ENCODE measurements around the gene LMNTD1.
A peak's percentile ranks its signal among the peaks of the same experiment; 100 is the strongest.

The LMNTD1 gene

GRCh38 chr12:25502118-25502517 lies 51.0 kb downstream of the LMNTD1 start:
- Histone ChIP-seq H3K27me3 (ENCODE audit: insufficient read depth, insufficient read length) (no peaks in the 10 kb centered on the region), H3K9me3 (ENCODE audit: insufficient read depth, low read length) (peaks cover 19% of the 10 kb centered on the region)

GRCh38 chr12:25501549-25501948 lies 51.5 kb downstream of the LMNTD1 start:
- no peak for DNase-seq (ENCODE audit: low read depth, low spot score)
- Histone ChIP-seq H3K9me3 (ENCODE audit: insufficient read depth, low read length) (peaks cover 23% of the 10 kb centered on the region), H3K36me3 (ENCODE audit: insufficient read depth, insufficient read length, low read length) (no peaks in the 10 kb centered on the region), H3K9ac (ENCODE audit: insufficient read length, low read depth) (no peak overlapping the region), H3K4me3 (ENCODE audit: insufficient read length, low read depth) (no peak overlapping the region), H3K27me3 (ENCODE audit: insufficient read depth, insufficient read length) (no peaks in the 10 kb centered on the region), H3K4me1 (ENCODE audit: insufficient read depth, insufficient read length) (no peaks in the 10 kb centered on the region)
- TF ChIP-seq SUZ12 (IDR thresholded peaks at IDR 0.05; ENCODE audit: extremely low read depth, insufficient read depth, insufficient read length) (no peak), ZNF274 (IDR thresholded peaks at IDR 0.05; ENCODE audit: low read depth, low read length) (no peak), YY1 (IDR thresholded peaks at IDR 0.05; ENCODE audit: insufficient read depth, insufficient read length) (no peak)

More at GRCh38 chr12:25502118-25502517, 51.0 kb downstream of the LMNTD1 start:
- no peak overlapping the region for H3K4me3 ChIP-seq (ENCODE audit: insufficient read length, low read depth)
- no peak overlapping the region for H3K9ac ChIP-seq (ENCODE audit: insufficient read length, low read depth)
- TF ChIP-seq YY1 (IDR thresholded peaks at IDR 0.05; ENCODE audit: insufficient read depth, insufficient read length), result no peak
- no peak for TF ChIP-seq SUZ12 (IDR thresholded peaks at IDR 0.05; ENCODE audit: extremely low read depth, insufficient read depth, insufficient read length)
- TF ChIP-seq ZNF274 (IDR thresholded peaks at IDR 0.05; ENCODE audit: low read depth, low read length), result no peak
- no peaks in the 10 kb centered on the region for H3K4me1 ChIP-seq (ENCODE audit: insufficient read depth, insufficient read length)
- no peak for DNase-seq (ENCODE audit: low read depth, low spot score)
- H3K36me3 ChIP-seq (ENCODE audit: insufficient read depth, insufficient read length, low read length), result no peaks in the 10 kb centered on the region

DNA sequence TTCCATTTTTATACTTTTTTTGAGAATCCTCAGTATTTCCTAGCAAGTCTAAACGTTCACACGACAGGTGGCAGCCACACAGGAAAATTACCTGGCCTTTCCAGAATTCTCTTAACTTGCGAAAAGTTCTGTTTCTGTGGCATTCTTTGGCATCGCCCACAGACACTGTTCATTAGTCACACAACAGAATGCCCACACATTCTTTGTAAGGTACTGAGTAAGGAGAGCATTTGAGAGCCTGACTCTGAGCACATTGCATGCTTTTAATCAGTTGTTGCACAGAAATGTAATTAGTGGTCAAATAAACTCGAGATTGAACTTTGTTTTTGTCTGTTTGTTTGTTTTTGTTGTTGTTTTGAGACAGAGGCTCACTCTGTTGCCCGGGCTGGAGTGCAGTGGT lies 52.4 kb downstream of the LMNTD1 start:
- Histone ChIP-seq H3K9me3 (ENCODE audit: insufficient read depth, low read length) (peaks cover 23% of the 10 kb centered on the region), H3K4me1 (ENCODE audit: insufficient read depth, insufficient read length) (no peaks in the 10 kb centered on the region), H3K9ac (ENCODE audit: insufficient read length, low read depth) (no peak overlapping the region), H3K27me3 (ENCODE audit: insufficient read depth, insufficient read length) (no peaks in the 10 kb centered on the region), H3K36me3 (ENCODE audit: insufficient read depth, insufficient read length, low read length) (no peaks in the 10 kb centered on the region), H3K4me3 (ENCODE audit: insufficient read length, low read depth) (no peak overlapping the region)
- no peak for DNase-seq (ENCODE audit: low read depth, low spot score)
- TF ChIP-seq SUZ12 (IDR thresholded peaks at IDR 0.05; ENCODE audit: extremely low read depth, insufficient read depth, insufficient read length) (no peak), YY1 (IDR thresholded peaks at IDR 0.05; ENCODE audit: insufficient read depth, insufficient read length) (no peak), ZNF274 (IDR thresholded peaks at IDR 0.05; ENCODE audit: low read depth, low read length) (no peak)

GRCh38 chr12:25497021-25497420 lies 56.1 kb downstream of the LMNTD1 start:
- TF ChIP-seq ZNF274 (IDR thresholded peaks at IDR 0.05; ENCODE audit: low read depth, low read length), result no peak
- TF ChIP-seq YY1 (IDR thresholded peaks at IDR 0.05; ENCODE audit: insufficient read depth, insufficient read length), result no peak
- no peak for TF ChIP-seq SUZ12 (IDR thresholded peaks at IDR 0.05; ENCODE audit: extremely low read depth, insufficient read depth, insufficient read length)
- no peak overlapping the region for H3K4me3 ChIP-seq (ENCODE audit: insufficient read length, low read depth)
- no peaks in the 10 kb centered on the region for H3K36me3 ChIP-seq (ENCODE audit: insufficient read depth, insufficient read length, low read length)
- H3K27me3 ChIP-seq (ENCODE audit: insufficient read depth, insufficient read length), result peaks cover 4% of the 10 kb centered on the region
- DNase-seq (ENCODE audit: low read depth, low spot score), result no peak
- H3K9ac ChIP-seq (ENCODE audit: insufficient read length, low read depth), result no peak overlapping the region
- H3K9me3 ChIP-seq (ENCODE audit: insufficient read depth, low read length), result peaks cover 26% of the 10 kb centered on the region
- H3K4me1 ChIP-seq (ENCODE audit: insufficient read depth, insufficient read length), result no peaks in the 10 kb centered on the region

- no peak overlapping the region for H3K4me3 ChIP-seq (ENCODE audit: insufficient read length, low read depth)
- no peaks in the 10 kb centered on the region for H3K36me3 ChIP-seq (ENCODE audit: insufficient read depth, insufficient read length, low read length)
- peaks cover 35% of the 10 kb centered on the region for H3K9me3 ChIP-seq (ENCODE audit: insufficient read depth, low read length)
- TF ChIP-seq SUZ12 (IDR thresholded peaks at IDR 0.05; ENCODE audit: extremely low read depth, insufficient read depth, insufficient read length) (no peak), ZNF274 (IDR thresholded peaks at IDR 0.05; ENCODE audit: low read depth, low read length) (no peak), YY1 (IDR thresholded peaks at IDR 0.05; ENCODE audit: insufficient read depth, insufficient read length) (no peak)
- DNase-seq (ENCODE audit: low read depth, low spot score), result no peak
- no peaks in the 10 kb centered on the region for H3K4me1 ChIP-seq (ENCODE audit: insufficient read depth, insufficient read length)
- no peak overlapping the region for H3K9ac ChIP-seq (ENCODE audit: insufficient read length, low read depth)
- peaks cover 4% of the 10 kb centered on the region for H3K27me3 ChIP-seq (ENCODE audit: insufficient read depth, insufficient read length)
These were observed 56.9 kb downstream of the LMNTD1 start for GRCh38 chr12:25496098-25496587.

- peaks cover 41% of the 10 kb centered on the region for H3K9me3 ChIP-seq (ENCODE audit: insufficient read depth, low read length)
- no peak for TF ChIP-seq SUZ12 (IDR thresholded peaks at IDR 0.05; ENCODE audit: extremely low read depth, insufficient read depth, insufficient read length)
- H3K4me3 ChIP-seq (ENCODE audit: insufficient read length, low read depth), result no peak overlapping the region
- H3K36me3 ChIP-seq (ENCODE audit: insufficient read depth, insufficient read length, low read length), result no peaks in the 10 kb centered on the region
- H3K27me3 ChIP-seq (ENCODE audit: insufficient read depth, insufficient read length), result peaks cover 4% of the 10 kb centered on the region
- H3K9ac ChIP-seq (ENCODE audit: insufficient read length, low read depth), result no peak overlapping the region
- DNase-seq (ENCODE audit: low read depth, low spot score), result peak; percentile 57
- H3K4me1 ChIP-seq (ENCODE audit: insufficient read depth, insufficient read length), result no peaks in the 10 kb centered on the region
These were observed 57.6 kb downstream of the LMNTD1 start for GRCh38 chr12:25495331-25496097.

- Histone ChIP-seq H3K27me3 (ENCODE audit: insufficient read depth, insufficient read length) (peaks cover 4% of the 10 kb centered on the region), H3K36me3 (ENCODE audit: insufficient read depth, insufficient read length, low read length) (no peaks in the 10 kb centered on the region), H3K9ac (ENCODE audit: insufficient read length, low read depth) (no peak overlapping the region), H3K4me1 (ENCODE audit: insufficient read depth, insufficient read length) (no peaks in the 10 kb centered on the region), H3K9me3 (ENCODE audit: insufficient read depth, low read length) (peaks cover 47% of the 10 kb centered on the region), H3K4me3 (ENCODE audit: insufficient read length, low read depth) (no peak overlapping the region)
- no peak for TF ChIP-seq SUZ12 (IDR thresholded peaks at IDR 0.05; ENCODE audit: extremely low read depth, insufficient read depth, insufficient read length)
- no peak for TF ChIP-seq YY1 (IDR thresholded peaks at IDR 0.05; ENCODE audit: insufficient read depth, insufficient read length)
- no peak for TF ChIP-seq ZNF274 (IDR thresholded peaks at IDR 0.05; ENCODE audit: low read depth, low read length)
- DNase-seq (ENCODE audit: low read depth, low spot score), result no peak
These were observed 58.2 kb downstream of the LMNTD1 start for GRCh38 chr12:25494926-25495325.
